Tibial artery (tissue), 4 donors: ENCODE measurements around the gene DNAH8.

Source experiments
- DNase-seq, 2 donors: peaks; one replicate each; pipeline ENCODE4 v3.0.0-alpha.2; 2019
- H3K27ac ChIP-seq, 2 donors: fragments of 200-600 bp; sonication (generic) in 1 of 2; 1 replicate in 1 of 2; 2 replicates in 1 of 2; pipeline ENCODE4 v1.5.1; 2018 to 2019; ENCODE audit warnings: mild to moderate bottlenecking in 1 of 2
- H3K27me3 ChIP-seq, 2 donors: fragments of 200-600 bp; sonication (generic) in 1 of 2; one replicate each; pipeline versions ENCODE4 v1.5.1 to v1.6.0; 2016 to 2019
- H3K36me3 ChIP-seq, 3 donors: fragments of 200-600 bp; sonication (generic) in 2 of 3; one replicate each; pipeline ENCODE4 v1.5.1; 2016 to 2019; ENCODE audit warnings: mild to moderate bottlenecking in 2 of 3
- H3K4me1 ChIP-seq, 4 donors: fragments of 200-600 bp; sonication (generic) in 2 of 4; 1 replicate in 3 of 4; 2 replicates in 1 of 4; pipeline ENCODE4 v1.5.1; 2016 to 2019
- H3K4me3 ChIP-seq, 2 donors: fragments of 200-600 bp; sonication (generic) in 1 of 2; 1 replicate in 1 of 2; 2 replicates in 1 of 2; pipeline ENCODE4 v1.5.1; 2018 to 2019; ENCODE audit warnings: mild to moderate bottlenecking in 2 of 2
- H3K9me3 ChIP-seq, 3 donors: fragments of 200-600 bp; sonication (generic) in 1 of 3; one replicate each; pipeline ENCODE4 v1.5.1; 2016 to 2019
- intact Hi-C: fragments of 100-400 bp; cut with DNase I; formaldehyde crosslinking; loops from one replicate; pipeline ENCODE4 v1.15.0; 2023; ENCODE audit warnings: low total_unique reads
- TF ChIP-seq, protein P1 (sequence below), 2 experiments: fragments of 200-600 bp in 1 of 2; fragments of 450-650 bp in 1 of 2; IDR thresholded peaks; one replicate each; pipeline ENCODE4 v1.5.1; 2017 to 2019; ENCODE audit warnings: antibody characterized with exemption in 2 of 2, mild to moderate bottlenecking in 1 of 2, moderate library complexity in 1 of 2

The DNAH8 gene

DNA sequence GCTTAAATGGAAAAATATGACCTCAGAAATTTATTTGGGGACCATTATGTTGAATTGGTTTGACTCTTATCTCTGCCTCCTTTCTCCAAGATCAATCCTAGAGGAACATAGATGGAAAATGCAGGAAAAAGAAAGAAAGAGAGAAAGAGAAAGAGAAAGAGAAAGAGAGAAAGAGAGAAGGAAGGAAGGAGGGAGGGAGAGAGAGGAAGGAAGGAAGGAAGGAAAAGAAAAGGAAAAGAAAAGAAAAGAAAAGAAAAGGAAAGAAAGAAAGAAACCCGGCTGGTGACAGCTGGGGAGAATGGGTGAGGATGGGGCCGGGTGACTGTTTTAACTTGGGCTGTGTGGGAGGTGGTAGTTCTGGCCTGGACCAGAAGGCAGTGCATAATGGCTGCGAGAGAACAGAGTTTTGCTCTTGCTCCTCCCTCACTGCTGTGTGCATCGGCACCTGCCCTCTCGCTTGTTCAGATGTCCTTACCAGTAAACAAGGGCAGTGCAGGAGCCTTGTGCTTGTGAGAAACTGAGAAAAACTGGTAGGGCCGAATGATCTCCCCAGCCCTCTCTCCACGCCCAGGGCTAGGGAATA lies 36.8 kb upstream of the DNAH8 start:
- DNase-seq, result no peak
- TF ChIP-seq, protein P1, sequence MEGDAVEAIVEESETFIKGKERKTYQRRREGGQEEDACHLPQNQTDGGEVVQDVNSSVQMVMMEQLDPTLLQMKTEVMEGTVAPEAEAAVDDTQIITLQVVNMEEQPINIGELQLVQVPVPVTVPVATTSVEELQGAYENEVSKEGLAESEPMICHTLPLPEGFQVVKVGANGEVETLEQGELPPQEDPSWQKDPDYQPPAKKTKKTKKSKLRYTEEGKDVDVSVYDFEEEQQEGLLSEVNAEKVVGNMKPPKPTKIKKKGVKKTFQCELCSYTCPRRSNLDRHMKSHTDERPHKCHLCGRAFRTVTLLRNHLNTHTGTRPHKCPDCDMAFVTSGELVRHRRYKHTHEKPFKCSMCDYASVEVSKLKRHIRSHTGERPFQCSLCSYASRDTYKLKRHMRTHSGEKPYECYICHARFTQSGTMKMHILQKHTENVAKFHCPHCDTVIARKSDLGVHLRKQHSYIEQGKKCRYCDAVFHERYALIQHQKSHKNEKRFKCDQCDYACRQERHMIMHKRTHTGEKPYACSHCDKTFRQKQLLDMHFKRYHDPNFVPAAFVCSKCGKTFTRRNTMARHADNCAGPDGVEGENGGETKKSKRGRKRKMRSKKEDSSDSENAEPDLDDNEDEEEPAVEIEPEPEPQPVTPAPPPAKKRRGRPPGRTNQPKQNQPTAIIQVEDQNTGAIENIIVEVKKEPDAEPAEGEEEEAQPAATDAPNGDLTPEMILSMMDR (IDR thresholded peaks at IDR 0.05), result no peak
- Histone ChIP-seq H3K27me3 (no peaks in the 10 kb centered on the region), H3K9me3 (no peaks in the 10 kb centered on the region), H3K4me1 (no peaks in the 10 kb centered on the region), H3K36me3 (peaks cover 29 to 72% (median 55%) of the 10 kb centered on the region in 3 donors), H3K4me3 (no peak overlapping the region), H3K27ac (no peak overlapping the region)
- intact Hi-C loops, result no loop called here

DNA sequence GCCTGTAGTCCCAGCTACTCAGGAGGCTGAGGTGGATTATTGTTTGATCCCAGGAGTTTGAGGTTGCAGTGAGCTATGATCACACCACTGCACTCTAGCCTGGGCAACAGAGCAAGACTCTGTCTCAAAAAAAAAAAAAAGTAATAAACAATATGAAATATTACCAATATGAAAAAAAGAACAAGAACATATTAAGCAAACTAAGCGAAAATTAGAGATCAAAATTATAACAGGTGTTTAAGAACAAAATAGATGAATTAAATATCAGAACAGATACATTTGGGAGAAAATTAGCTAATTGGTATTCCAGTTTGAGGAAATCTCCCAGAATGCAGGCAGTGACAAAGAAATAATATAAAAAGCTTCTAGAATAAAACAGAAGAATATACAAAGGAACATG lies 35.4 kb upstream of the DNAH8 start:
- H3K27ac ChIP-seq, result no peak overlapping the region
- TF ChIP-seq, protein P1 (IDR thresholded peaks at IDR 0.05), result no peak
- H3K9me3 ChIP-seq, result no peaks in the 10 kb centered on the region
- intact Hi-C loops, result no loop called here
- no peaks in the 10 kb centered on the region for H3K4me1 ChIP-seq
- H3K36me3 ChIP-seq, result peaks cover 37 to 79% (median 52%) of the 10 kb centered on the region in 3 donors
- no peak overlapping the region for H3K4me3 ChIP-seq
- DNase-seq, result no peak
- H3K27me3 ChIP-seq, result no peaks in the 10 kb centered on the region

DNA sequence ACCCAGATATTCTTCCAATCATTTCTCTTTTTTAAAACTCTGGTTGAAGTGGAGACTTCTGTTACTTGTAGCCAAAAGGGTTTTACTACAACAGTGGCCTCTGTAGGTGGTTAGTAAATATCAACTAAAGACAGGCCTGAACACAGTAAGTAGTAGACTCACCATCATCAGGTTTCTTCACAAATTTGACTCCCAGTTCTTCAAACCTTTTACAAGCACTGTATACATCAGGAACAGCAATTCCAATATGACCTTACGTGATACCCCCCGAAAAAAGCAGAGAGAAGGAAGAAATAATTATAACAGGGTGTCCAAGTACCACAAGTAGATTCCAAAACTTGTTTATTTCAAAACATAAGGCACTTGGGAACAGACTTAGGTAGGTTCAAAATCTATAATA lies 33.3 kb upstream of the DNAH8 start:
- TF ChIP-seq, protein P1 (IDR thresholded peaks at IDR 0.05), result no peak
- H3K4me1 ChIP-seq, result peaks cover 0 to 12% (median 1%) of the 10 kb centered on the region in 4 donors
- H3K9me3 ChIP-seq, result no peaks in the 10 kb centered on the region
- no peak overlapping the region for H3K27ac ChIP-seq
- peaks cover 31 to 59% (median 32%) of the 10 kb centered on the region in 3 donors for H3K36me3 ChIP-seq
- no peaks in the 10 kb centered on the region for H3K27me3 ChIP-seq
- no peak for DNase-seq
- intact Hi-C loops, result no loop called here
- H3K4me3 ChIP-seq, result no peak overlapping the region

DNA sequence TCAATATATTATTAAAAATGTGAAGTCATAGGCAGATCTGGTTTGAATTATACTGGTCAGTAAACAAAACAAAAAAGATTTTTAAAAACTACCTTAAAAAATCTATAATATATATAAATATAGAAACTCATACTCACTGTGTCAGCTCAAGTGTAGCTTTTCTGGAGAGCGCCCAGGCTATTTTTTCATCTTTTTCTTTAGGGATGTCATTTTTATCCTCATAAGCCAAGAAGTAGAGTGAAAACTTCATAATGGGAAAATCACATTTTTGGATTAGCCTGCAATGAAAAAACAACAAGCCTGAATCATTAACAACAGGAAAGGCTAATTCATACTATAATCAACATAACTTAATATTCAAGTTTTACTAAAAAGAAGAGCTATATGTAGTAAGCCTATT lies 30.9 kb upstream of the DNAH8 start:
- H3K36me3 ChIP-seq, result peaks cover 20 to 37% (median 21%) of the 10 kb centered on the region in 3 donors
- H3K4me3 ChIP-seq, result no peak overlapping the region
- no peak overlapping the region for H3K27ac ChIP-seq
- intact Hi-C loops, result no loop called here
- H3K4me1 ChIP-seq, result peaks cover 0 to 29% (median 2%) of the 10 kb centered on the region in 4 donors
- no peak for DNase-seq
- no peaks in the 10 kb centered on the region for H3K27me3 ChIP-seq
- H3K9me3 ChIP-seq, result no peaks in the 10 kb centered on the region
- TF ChIP-seq, protein P1 (IDR thresholded peaks at IDR 0.05), result no peak

DNA sequence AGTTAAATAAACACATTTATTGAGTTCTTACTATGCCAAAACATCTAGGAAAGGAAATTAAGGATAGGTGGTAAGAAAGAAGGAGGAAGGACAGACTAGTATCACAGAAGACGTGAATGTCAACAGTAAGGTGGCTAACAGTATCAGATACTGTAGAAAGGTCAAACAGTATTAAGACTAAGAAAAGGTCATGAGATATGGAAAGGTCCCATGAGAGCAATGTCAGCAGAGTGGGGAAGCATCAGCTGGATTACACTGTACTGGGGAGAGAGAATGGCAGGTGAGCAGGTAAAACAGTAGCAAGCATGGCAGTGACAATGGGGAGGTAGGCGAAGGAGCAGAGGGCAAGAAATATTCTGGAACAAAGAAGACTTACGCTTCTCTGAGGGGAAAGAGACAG lies 30.2 kb upstream of the DNAH8 start:
- TF ChIP-seq, protein P1 (IDR thresholded peaks at IDR 0.05), result no peak
- DNase-seq, result no peak
- Histone ChIP-seq H3K9me3 (no peaks in the 10 kb centered on the region), H3K27ac (no peak overlapping the region), H3K27me3 (no peaks in the 10 kb centered on the region), H3K4me3 (no peak overlapping the region), H3K36me3 (peaks cover 20 to 33% (median 21%) of the 10 kb centered on the region in 3 donors), H3K4me1 (peaks cover 0 to 29% (median 2%) of the 10 kb centered on the region in 4 donors)
- intact Hi-C loops, result no loop called here
